ENCODE measurements around the gene TTF2.

The TTF2 gene

DNA sequence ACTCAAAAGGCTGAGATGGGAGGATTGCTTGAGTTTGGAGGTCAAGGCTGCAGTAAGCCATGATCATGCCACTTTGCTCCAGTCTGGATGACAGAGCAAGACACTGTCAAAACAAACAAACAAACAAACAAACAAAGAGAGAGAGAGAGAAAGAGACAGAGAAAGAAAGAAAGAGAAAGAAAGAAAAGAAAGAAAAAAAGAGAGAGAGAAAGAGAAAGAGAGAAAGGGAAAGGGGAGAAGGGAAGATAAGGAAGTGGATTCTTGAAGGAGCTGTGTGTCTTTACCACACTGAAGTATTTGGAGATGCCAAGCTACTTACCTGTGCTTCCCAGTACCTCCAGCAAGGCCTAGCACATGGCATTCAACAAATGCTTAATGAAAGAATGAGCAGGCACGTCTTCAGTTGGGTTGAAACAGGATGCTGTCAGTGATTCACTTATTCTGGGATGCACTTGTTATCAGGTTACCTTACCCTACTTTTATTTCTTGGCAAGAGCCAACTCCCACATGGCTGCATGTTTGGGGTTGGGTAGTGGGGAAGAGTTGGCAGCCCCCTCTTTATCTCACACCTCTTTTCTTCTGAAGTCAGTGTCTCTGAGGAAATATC lies 29.8 kb upstream of the TTF2 start:
- Histone ChIP-seq H3K36me3 (ENCODE audit: control insufficient read depth, insufficient read depth, low read length) (no peaks in the 10 kb centered on the region), H3K9me3 (ENCODE audit: control insufficient read depth, low read length) (no peaks in the 10 kb centered on the region), H3K9ac (ENCODE audit: low read length) (no peak overlapping the region), H3K4me3 (ENCODE audit: low read length) (no peak overlapping the region), H3K27me3 (ENCODE audit: control insufficient read depth, insufficient read depth, low read length) (no peaks in the 10 kb centered on the region), H3K4me1 (ENCODE audit: control insufficient read depth, insufficient read depth, low read length) (no peaks in the 10 kb centered on the region)

DNA sequence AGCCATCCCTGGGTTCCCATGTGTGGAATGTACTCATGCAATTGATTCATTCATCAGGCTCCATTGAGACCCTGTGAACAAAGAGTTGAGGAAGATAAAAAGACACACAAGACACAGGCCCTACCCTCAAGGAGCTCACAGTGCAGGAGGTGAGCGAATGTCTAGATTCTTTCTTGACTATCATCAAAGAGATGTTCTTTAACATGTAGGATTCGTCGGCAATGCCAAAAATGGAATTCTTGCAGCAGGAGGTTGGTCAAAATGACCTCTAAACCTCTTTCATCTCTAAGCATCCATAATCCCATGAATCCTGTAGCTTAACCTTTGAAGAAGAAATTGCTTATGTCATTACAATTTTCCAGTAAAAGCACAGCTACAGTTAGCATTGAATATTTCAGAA lies 27.9 kb upstream of the TTF2 start:
- no peak overlapping the region for H3K4me3 ChIP-seq (ENCODE audit: low read length)
- H3K27me3 ChIP-seq (ENCODE audit: control insufficient read depth, insufficient read depth, low read length), result no peaks in the 10 kb centered on the region
- H3K9me3 ChIP-seq (ENCODE audit: control insufficient read depth, low read length), result no peaks in the 10 kb centered on the region
- no peaks in the 10 kb centered on the region for H3K36me3 ChIP-seq (ENCODE audit: control insufficient read depth, insufficient read depth, low read length)
- H3K4me1 ChIP-seq (ENCODE audit: control insufficient read depth, insufficient read depth, low read length), result no peaks in the 10 kb centered on the region
- no peak overlapping the region for H3K9ac ChIP-seq (ENCODE audit: low read length)

DNA sequence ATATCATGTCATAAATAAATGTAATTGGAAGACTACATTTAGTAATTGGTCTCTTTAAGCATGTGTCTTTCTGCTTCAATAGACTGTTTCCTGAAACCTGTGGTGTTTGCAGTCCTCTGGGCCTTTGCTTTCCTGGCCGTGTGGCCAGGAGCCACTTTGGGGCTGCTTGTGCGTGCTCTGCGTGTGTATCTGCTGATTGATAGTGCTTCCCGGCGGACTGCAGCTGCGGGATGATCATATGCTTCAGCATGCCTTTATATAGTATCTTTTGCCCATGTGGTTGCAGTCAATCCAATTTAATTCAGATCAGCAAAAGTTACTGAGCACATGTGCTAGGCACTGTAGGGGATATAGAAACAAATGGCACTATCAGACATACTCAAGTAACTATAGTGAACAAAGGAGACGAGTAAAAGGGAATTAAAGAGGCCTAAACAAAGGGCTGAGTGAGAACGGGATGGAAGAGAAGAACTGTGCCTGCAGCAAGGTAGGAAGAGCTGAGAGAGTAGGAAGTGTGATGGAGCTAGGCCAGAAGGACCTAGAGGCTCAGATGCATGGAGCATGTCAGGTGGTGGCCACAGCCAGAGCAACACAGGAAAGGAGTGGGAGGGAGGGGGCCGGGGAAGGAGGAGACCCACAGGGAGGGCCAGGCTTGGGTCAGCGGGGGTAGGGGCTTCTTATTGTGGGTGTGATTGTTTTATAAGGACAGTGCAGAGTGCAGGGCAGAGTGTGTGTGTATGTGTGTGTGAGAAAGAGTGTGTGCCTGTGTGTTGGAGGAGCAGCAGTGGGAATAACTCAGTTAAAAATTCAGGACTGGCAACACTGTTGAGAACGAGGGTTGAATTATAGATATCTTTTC lies 27.2 kb upstream of the TTF2 start:
- Histone ChIP-seq H3K9me3 (ENCODE audit: control insufficient read depth, low read length) (no peaks in the 10 kb centered on the region), H3K36me3 (ENCODE audit: control insufficient read depth, insufficient read depth, low read length) (no peaks in the 10 kb centered on the region), H3K4me1 (ENCODE audit: control insufficient read depth, insufficient read depth, low read length) (no peaks in the 10 kb centered on the region), H3K27me3 (ENCODE audit: control insufficient read depth, insufficient read depth, low read length) (no peaks in the 10 kb centered on the region), H3K4me3 (ENCODE audit: low read length) (no peak overlapping the region), H3K9ac (ENCODE audit: low read length) (no peak overlapping the region)

DNA sequence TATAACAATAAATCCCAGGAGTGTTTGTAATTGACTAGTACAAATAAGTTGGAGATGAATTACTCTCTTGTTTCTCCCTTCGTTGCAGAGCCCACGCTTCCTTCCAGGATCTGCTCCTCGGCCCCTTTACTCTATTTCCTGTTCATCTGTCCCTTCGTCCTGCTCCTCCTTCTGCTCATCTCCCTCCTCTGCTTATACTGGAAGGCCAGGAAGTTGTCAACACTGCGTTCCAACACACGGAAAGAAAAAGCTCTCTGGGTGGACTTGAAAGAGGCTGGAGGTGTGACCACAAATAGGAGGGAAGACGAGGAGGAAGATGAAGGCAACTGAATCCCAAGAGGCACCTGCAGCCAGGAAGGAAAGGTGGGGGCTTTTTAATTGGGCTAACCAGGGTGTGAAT lies 26.4 kb upstream of the TTF2 start:
- H3K9me3 ChIP-seq (ENCODE audit: control insufficient read depth, low read length), result no peaks in the 10 kb centered on the region
- no peak overlapping the region for H3K9ac ChIP-seq (ENCODE audit: low read length)
- no peaks in the 10 kb centered on the region for H3K4me1 ChIP-seq (ENCODE audit: control insufficient read depth, insufficient read depth, low read length)
- H3K27me3 ChIP-seq (ENCODE audit: control insufficient read depth, insufficient read depth, low read length), result no peaks in the 10 kb centered on the region
- no peaks in the 10 kb centered on the region for H3K36me3 ChIP-seq (ENCODE audit: control insufficient read depth, insufficient read depth, low read length)
- no peak overlapping the region for H3K4me3 ChIP-seq (ENCODE audit: low read length)

DNA sequence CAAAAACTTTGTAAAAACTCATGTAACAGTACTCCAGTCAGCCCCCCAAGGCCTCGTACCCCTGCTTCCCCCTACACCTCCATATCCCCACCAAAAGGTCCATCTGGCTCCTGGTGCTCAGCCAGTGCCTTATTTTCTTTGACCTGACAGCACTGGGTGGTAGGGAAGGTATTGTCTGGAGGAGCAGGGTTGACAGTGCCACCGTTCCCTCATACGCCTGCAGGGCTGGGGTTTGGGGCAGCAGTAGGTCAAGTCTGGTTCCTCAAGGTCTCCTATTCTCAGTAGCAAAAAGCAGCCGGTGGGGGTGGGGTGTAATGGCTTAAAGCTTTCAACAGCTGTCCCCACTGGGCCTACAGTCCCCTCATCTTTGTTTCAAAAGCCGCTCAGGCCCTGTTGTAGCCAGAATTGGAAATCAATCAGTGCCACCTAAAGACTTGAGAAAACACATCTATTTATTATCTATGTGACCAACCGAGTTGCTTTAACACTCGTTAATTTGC lies 25.3 kb upstream of the TTF2 start:
- Histone ChIP-seq H3K27me3 (ENCODE audit: control insufficient read depth, insufficient read depth, low read length) (no peaks in the 10 kb centered on the region), H3K9ac (ENCODE audit: low read length) (no peak overlapping the region), H3K36me3 (ENCODE audit: control insufficient read depth, insufficient read depth, low read length) (no peaks in the 10 kb centered on the region), H3K4me1 (ENCODE audit: control insufficient read depth, insufficient read depth, low read length) (no peaks in the 10 kb centered on the region), H3K9me3 (ENCODE audit: control insufficient read depth, low read length) (no peaks in the 10 kb centered on the region), H3K4me3 (ENCODE audit: low read length) (no peak overlapping the region)

DNA sequence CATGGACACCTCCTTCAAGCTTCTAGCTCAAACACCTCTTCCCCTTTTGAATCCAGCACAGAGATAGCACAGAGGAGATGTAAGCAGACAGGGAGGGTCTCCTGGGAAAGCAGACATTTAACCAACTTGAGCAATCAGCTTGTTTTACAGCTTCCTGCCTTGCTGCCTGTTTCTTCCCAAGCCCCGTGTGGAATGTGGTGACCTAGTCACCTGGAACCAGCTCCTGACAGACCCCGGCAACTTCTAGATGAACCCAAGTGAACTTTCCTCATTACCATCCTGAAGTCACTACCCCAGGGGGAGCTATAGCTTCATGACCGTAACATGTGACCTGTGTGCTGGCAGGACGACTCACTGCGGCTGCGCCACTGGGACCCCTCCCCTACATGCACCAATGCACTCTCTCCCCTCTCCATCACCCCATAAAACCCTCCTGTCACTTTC lies 24.1 kb upstream of the TTF2 start:
- H3K4me1 ChIP-seq (ENCODE audit: control insufficient read depth, insufficient read depth, low read length), result no peaks in the 10 kb centered on the region
- H3K9ac ChIP-seq (ENCODE audit: low read length), result no peak overlapping the region

DNA sequence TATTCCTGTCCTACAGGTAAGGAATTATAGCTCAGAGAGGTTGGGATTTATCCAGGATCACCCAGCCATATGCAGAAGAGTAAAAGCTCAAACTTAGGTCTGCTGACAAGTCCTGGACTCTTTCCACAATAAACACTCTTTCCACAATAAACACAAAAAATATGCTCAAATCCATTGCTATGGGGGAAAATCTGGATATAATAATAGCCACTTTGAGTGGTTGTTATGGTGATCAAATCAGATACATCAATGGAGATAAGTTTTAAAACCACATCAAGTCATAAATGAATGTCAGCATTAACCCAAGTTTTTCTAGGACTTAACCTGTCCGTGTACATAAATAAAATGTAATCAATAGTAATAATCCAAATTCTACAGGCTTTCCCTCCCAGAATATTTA lies 22.3 kb upstream of the TTF2 start:
- Histone ChIP-seq H3K9me3 (ENCODE audit: control insufficient read depth, low read length) (no peaks in the 10 kb centered on the region), H3K9ac (ENCODE audit: low read length) (no peak overlapping the region), H3K27me3 (ENCODE audit: control insufficient read depth, insufficient read depth, low read length) (no peaks in the 10 kb centered on the region), H3K36me3 (ENCODE audit: control insufficient read depth, insufficient read depth, low read length) (no peaks in the 10 kb centered on the region), H3K4me1 (ENCODE audit: control insufficient read depth, insufficient read depth, low read length) (no peaks in the 10 kb centered on the region), H3K4me3 (ENCODE audit: low read length) (no peak overlapping the region)

More for the DNA sequence above, 24.1 kb upstream of the TTF2 start:
- H3K36me3 ChIP-seq (ENCODE audit: control insufficient read depth, insufficient read depth, low read length), result no peaks in the 10 kb centered on the region
- no peak overlapping the region for H3K4me3 ChIP-seq (ENCODE audit: low read length)
- H3K9me3 ChIP-seq (ENCODE audit: control insufficient read depth, low read length), result no peaks in the 10 kb centered on the region
- H3K27me3 ChIP-seq (ENCODE audit: control insufficient read depth, insufficient read depth, low read length), result no peaks in the 10 kb centered on the region

DNA sequence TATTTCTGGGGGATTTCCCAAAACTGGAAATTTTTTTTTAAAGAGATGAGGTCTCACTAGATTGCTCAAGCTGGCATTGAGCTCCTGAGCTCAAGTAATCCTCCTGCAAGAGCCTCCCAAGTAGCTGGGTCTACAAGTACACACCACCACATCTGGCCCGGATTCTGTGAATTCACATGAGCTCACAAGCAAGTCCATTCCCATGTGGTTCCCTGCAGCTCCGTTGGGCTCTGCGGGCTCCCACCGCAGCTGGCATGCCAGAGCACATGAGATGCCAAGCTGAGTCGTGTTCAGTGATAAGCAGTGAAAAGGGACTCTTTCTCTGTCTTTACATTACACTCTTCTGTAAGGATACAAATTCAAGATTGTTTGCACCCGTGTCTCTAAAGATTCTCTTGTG lies 21.9 kb upstream of the TTF2 start:
- no peaks in the 10 kb centered on the region for H3K9me3 ChIP-seq (ENCODE audit: control insufficient read depth, low read length)
- no peaks in the 10 kb centered on the region for H3K36me3 ChIP-seq (ENCODE audit: control insufficient read depth, insufficient read depth, low read length)
- H3K27me3 ChIP-seq (ENCODE audit: control insufficient read depth, insufficient read depth, low read length), result no peaks in the 10 kb centered on the region
- no peak overlapping the region for H3K9ac ChIP-seq (ENCODE audit: low read length)
- no peak overlapping the region for H3K4me3 ChIP-seq (ENCODE audit: low read length)
- no peaks in the 10 kb centered on the region for H3K4me1 ChIP-seq (ENCODE audit: control insufficient read depth, insufficient read depth, low read length)

DNA sequence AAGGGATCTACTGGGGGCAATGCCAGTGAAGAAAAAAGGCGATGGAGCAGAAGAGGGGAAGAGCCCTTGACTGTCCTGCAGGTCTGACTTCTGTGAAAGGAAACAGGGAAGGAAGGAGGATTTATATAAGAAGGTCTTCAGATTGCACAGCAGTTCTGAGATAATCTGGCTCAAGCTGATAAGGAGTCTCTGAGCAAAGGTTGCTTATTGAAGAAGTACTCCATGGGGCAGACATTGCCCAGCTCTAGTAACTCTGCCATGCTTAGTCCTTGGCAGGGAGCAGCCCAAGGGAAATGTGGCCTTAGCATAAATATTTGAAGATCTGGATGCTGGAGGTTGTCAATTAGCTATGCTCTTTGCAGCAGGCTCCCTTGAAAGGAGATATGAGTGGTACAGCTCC lies 15.9 kb upstream of the TTF2 start:
- H3K4me3 ChIP-seq (ENCODE audit: low read length), result no peak overlapping the region
- no peaks in the 10 kb centered on the region for H3K27me3 ChIP-seq (ENCODE audit: control insufficient read depth, insufficient read depth, low read length)
- H3K4me1 ChIP-seq (ENCODE audit: control insufficient read depth, insufficient read depth, low read length), result no peaks in the 10 kb centered on the region
- no peak overlapping the region for H3K9ac ChIP-seq (ENCODE audit: low read length)
- H3K36me3 ChIP-seq (ENCODE audit: control insufficient read depth, insufficient read depth, low read length), result no peaks in the 10 kb centered on the region
- H3K9me3 ChIP-seq (ENCODE audit: control insufficient read depth, low read length), result no peaks in the 10 kb centered on the region

DNA sequence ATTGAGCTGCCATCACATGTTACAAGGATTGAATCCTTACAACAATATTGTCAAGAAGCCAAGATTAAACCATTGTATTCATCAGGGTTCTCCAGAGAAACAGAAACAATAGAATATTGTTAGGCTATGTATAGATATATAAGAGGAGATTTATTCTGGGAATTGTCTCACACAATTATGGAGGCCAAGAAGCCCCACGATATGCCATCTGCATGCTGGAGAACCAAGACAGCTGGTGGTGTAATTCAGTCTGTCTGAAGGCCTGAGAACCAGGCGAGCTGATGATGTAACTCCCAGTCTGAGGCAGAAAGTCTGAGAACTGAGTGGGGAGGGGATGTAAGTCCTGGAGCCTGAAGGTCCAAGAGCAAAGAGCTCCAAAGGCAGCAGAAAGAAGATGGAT lies 14.5 kb upstream of the TTF2 start:
- H3K4me3 ChIP-seq (ENCODE audit: low read length), result no peak overlapping the region
- H3K9me3 ChIP-seq (ENCODE audit: control insufficient read depth, low read length), result no peaks in the 10 kb centered on the region
- H3K9ac ChIP-seq (ENCODE audit: low read length), result no peak overlapping the region
- H3K27me3 ChIP-seq (ENCODE audit: control insufficient read depth, insufficient read depth, low read length), result no peaks in the 10 kb centered on the region
- no peaks in the 10 kb centered on the region for H3K4me1 ChIP-seq (ENCODE audit: control insufficient read depth, insufficient read depth, low read length)
- H3K36me3 ChIP-seq (ENCODE audit: control insufficient read depth, insufficient read depth, low read length), result no peaks in the 10 kb centered on the region

DNA sequence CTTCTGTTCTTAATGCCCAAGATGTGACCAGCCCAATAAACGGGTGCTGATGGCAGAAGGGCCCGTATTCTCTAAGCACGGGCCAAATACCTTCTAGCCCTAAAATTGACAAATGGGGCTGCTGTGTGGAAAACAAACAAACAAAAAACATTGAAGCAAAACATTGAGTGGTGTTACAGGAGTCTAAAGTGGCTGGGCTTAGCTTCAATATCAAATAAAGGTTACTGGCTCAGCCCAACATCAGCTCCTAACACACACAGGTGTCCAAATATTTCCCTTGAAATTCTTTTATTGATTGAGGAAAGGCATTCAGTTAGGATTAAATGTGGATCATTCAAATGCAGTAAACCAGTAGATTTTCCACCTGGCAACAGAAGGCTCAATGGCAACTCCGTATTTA lies 13.3 kb upstream of the TTF2 start:
- Histone ChIP-seq H3K4me3 (ENCODE audit: low read length) (no peak overlapping the region), H3K27me3 (ENCODE audit: control insufficient read depth, insufficient read depth, low read length) (no peaks in the 10 kb centered on the region), H3K9ac (ENCODE audit: low read length) (no peak overlapping the region), H3K36me3 (ENCODE audit: control insufficient read depth, insufficient read depth, low read length) (no peaks in the 10 kb centered on the region), H3K4me1 (ENCODE audit: control insufficient read depth, insufficient read depth, low read length) (peaks cover 2% of the 10 kb centered on the region), H3K9me3 (ENCODE audit: control insufficient read depth, low read length) (no peaks in the 10 kb centered on the region)

DNA sequence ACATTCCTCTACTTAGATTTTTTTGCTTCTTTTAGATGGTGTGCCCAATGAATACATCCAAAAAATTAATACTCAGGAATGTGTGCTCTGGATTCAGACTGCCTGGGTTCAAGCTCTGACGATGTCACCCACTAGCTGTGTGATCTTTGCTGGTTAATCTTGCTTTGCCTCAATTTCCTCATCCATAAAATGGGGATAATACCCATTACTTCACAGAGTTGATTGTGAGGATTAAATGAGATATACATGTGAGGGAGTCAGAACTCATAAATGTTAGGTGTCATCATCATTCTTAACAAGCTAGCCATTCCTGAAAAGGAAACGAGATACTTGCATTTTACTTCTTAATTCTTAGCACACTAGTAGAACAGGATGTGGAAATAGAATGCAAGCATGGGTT lies 12.9 kb upstream of the TTF2 start:
- no peak overlapping the region for H3K4me3 ChIP-seq (ENCODE audit: low read length)
- H3K36me3 ChIP-seq (ENCODE audit: control insufficient read depth, insufficient read depth, low read length), result no peaks in the 10 kb centered on the region
- H3K4me1 ChIP-seq (ENCODE audit: control insufficient read depth, insufficient read depth, low read length), result peaks cover 6% of the 10 kb centered on the region
- no peaks in the 10 kb centered on the region for H3K9me3 ChIP-seq (ENCODE audit: control insufficient read depth, low read length)
- no peak overlapping the region for H3K9ac ChIP-seq (ENCODE audit: low read length)
- H3K27me3 ChIP-seq (ENCODE audit: control insufficient read depth, insufficient read depth, low read length), result no peaks in the 10 kb centered on the region

Measured in mucosa of stomach (tissue), 1 donor.